ENCODE measurements around the gene ZNF507. TPM values are rescaled to one million over a fixed set of nuclear protein-coding genes. Genes with fewer than 3 reads are reported as not detected.

The ZNF507 gene
- total RNA-seq, 1 experiment from 2014 or later, result 31.1 TPM

GRCh38 chr19:32316034-32316433, 29.4 kb upstream of the ZNF507 start:
- Mint-ChIP-seq H3K4me3 (no peak overlapping the region), H3K4me1 (peaks cover 31 to 33% of the 10 kb centered on the region in 2 experiments), H3K27me3 (ENCODE audit: low read depth) (no peaks in the 10 kb centered on the region), H3K27ac (peak overlapping the region in 1 of 3 experiments; percentile 52; a peak in 1 of 7 replicates), H3K9me3 (no peaks in the 10 kb centered on the region), H3K36me3 (ENCODE audit: insufficient read depth in 1 of 3, low read depth in 3 of 3) (no peaks in the 10 kb centered on the region)
- H2AFZ ChIP-seq (ENCODE audit: low read length), result no peak overlapping the region
- H4K5ac ChIP-seq (ENCODE audit: insufficient read length, low read depth, low read length), result no peak overlapping the region
- H2BK120ac ChIP-seq (ENCODE audit: low read depth, low read length, poor library complexity, severe bottlenecking), result no peak overlapping the region
- DNase-seq, result peak; percentile 54
- H2BK15ac ChIP-seq (ENCODE audit: low read depth, low read length), result no peak overlapping the region
- H3K27ac ChIP-seq (ENCODE audit: insufficient read length, low read depth, low read length), result no peak overlapping the region
- H3K23ac ChIP-seq (ENCODE audit: insufficient read length, low read depth, low read length), result no peak overlapping the region
- H3K18ac ChIP-seq (ENCODE audit: insufficient read length, low read depth, low read length), result no peak overlapping the region
- TF ChIP-seq, protein P1, sequence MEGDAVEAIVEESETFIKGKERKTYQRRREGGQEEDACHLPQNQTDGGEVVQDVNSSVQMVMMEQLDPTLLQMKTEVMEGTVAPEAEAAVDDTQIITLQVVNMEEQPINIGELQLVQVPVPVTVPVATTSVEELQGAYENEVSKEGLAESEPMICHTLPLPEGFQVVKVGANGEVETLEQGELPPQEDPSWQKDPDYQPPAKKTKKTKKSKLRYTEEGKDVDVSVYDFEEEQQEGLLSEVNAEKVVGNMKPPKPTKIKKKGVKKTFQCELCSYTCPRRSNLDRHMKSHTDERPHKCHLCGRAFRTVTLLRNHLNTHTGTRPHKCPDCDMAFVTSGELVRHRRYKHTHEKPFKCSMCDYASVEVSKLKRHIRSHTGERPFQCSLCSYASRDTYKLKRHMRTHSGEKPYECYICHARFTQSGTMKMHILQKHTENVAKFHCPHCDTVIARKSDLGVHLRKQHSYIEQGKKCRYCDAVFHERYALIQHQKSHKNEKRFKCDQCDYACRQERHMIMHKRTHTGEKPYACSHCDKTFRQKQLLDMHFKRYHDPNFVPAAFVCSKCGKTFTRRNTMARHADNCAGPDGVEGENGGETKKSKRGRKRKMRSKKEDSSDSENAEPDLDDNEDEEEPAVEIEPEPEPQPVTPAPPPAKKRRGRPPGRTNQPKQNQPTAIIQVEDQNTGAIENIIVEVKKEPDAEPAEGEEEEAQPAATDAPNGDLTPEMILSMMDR (conservative IDR thresholded peaks at IDR 0.05), result no peak; the same call in 2 of the 3 replicates
- no peak overlapping the region for H2BK12ac ChIP-seq (ENCODE audit: insufficient read length, low read depth, low read length)
- H2AK5ac ChIP-seq (ENCODE audit: insufficient read length, low read length), result no peak overlapping the region
- no peaks in the 10 kb centered on the region for H3K23me2 ChIP-seq (ENCODE audit: insufficient read length, low read depth, low read length, poor library complexity, severe bottlenecking)
- no peaks in the 10 kb centered on the region for H4K20me1 ChIP-seq (ENCODE audit: control insufficient read depth, insufficient read depth, insufficient read length)
- H3K9me3 ChIP-seq (ENCODE audit: control insufficient read depth, low read depth, low read length), result no peaks in the 10 kb centered on the region
- H4K91ac ChIP-seq (ENCODE audit: insufficient read length, low read depth, low read length), result no peak overlapping the region
- H3K4me1 ChIP-seq (ENCODE audit: insufficient read depth, low read length), result no peaks in the 10 kb centered on the region
- H3K9ac ChIP-seq (ENCODE audit: extremely low read depth, insufficient read length, low read length), result no peak overlapping the region
- no peaks in the 10 kb centered on the region for H3K27me3 ChIP-seq (ENCODE audit: insufficient read depth, low read length)
- H2BK5ac ChIP-seq (ENCODE audit: insufficient read length, low read length), result no peak overlapping the region
- H3K56ac ChIP-seq (ENCODE audit: insufficient read length, low read depth, low read length), result no peak overlapping the region
- H3K79me2 ChIP-seq (ENCODE audit: insufficient read depth, low read length), result no peaks in the 10 kb centered on the region
- no peak overlapping the region for H3K14ac ChIP-seq (ENCODE audit: insufficient read depth, low read length)
- WGBS (ENCODE audit: extremely low coverage, insufficient read length, low lambda C conversion rate), result no CpG with 5 or more reads among the region's 6 CpGs
- H3T11ph ChIP-seq (ENCODE audit: low read length), result no peak overlapping the region
- no peak overlapping the region for H4K8ac ChIP-seq (replicated peaks; ENCODE audit: insufficient read length, low read depth, low read length)
- no peaks in the 10 kb centered on the region for H3K79me1 ChIP-seq (ENCODE audit: insufficient read depth, low read depth, low read length, poor library complexity, severe bottlenecking)
- no peak overlapping the region for H2BK20ac ChIP-seq (ENCODE audit: low read depth, low read length, poor library complexity, severe bottlenecking)
- H3K4ac ChIP-seq (ENCODE audit: low read depth, low read length), result no peak overlapping the region
- H3K4me2 ChIP-seq (ENCODE audit: insufficient read depth, insufficient read length, low read length), result no peak overlapping the region

Data from H9 (cell line).